ENCODE results near the gene CDX2. TPM values are rescaled to one million over a fixed set of nuclear protein-coding genes. Genes with fewer than 3 reads are reported as not detected.

The CDX2 gene
- total RNA-seq, 2 donors from 2014 or later, result 0.09 to 0.34 TPM

DNA sequence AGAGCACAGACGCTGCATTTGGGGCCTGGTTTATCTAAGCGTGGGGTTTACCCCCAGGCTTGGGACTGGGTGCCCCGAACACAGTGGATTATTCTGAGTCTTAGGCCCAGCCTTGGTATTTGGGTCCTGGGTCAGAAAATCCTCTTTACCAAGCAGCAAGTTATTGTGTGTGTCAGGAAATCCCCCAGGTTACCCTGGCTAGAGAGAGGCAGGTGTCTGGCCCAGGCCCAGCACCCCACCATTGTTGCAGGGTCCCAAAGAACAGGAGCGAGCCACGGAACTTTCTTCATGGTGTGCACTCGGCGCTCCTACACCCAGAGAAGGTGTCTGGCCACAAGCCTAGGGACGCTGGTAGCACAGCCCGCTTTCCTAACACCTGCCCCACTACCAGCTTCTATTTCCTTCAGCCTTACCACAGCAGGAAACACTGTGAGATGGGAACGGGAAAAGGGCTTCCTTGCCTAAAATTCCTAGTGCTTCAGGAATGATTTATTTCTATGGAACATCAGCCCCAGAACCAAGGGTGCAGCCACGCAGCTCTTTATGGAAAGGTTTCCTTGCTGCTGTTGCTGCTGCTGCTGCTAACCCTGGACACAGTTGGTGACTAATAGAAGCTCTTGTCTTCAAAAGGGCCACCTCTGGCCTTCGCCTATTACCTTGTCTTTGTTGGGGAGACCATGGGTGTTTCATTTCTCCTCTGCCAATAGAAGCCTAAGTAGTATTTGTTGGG, 7.4 kb upstream of the CDX2 start:
- Histone ChIP-seq H3K9me3 (no peaks in the 10 kb centered on the region), H3K4me3 (no peak overlapping the region), H3K4me1 (replicated peaks) (no peaks in the 10 kb centered on the region), H3K27ac (no peak overlapping the region), H3K27me3 (replicated peaks; ENCODE audit: insufficient read depth) (peaks cover 77% of the 10 kb centered on the region), H3K36me3 (no peaks in the 10 kb centered on the region)
- 37% methylated on average over 12 of the region's 12 CpGs for WGBS
- no peak for DNase-seq (ENCODE audit: low spot score)
- TF ChIP-seq CTCF (IDR thresholded peaks at IDR 0.05), result no peak
- TF ChIP-seq POLR2AphosphoS5 (IDR thresholded peaks at IDR 0.05), result no peak
- TF ChIP-seq POLR2A (IDR thresholded peaks at IDR 0.05), result no peak
- intact Hi-C loops (cut with DNase I), result loop anchor here (10.0 kb wide), 1 partner anchor 442 kb away; no protein-coding TSS in a partner anchor

DNA sequence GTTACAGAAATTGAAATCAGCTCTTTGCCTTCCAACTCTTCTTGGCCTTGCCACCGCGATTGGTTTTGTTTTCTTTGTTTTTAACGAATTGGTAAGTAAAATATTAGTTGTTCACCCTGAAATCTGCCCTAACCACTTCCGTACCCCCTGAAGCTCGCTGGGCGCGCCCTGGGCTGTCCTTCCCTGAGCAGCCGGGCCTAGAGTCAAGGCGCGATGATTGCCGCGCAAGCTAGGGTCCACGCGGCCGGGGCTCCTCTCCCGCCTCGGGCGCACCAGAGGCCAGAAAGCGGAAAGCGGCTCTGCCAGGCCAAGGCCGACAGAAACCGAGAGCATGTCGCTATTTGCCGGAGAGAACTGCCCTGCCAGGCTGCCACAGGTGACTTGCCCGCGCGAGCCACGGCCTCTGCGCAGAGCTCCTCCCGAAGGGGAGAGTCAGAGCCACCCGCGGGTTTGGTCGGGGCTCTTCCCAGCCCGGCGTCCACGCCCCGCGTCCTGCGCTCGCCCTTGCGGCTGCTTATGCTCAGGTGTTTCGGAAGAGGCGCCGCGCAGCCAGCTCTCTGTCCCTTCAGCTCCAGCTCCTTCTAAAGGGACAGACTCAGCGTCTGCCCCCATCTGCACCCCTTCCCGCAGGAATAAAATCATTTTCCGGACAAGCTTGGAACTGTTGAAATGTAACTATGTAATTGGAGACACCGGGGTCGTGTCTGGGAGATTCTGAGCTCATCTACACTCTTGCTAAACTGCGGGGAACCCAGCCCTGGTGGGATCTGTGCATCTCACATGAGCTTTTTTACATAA, 6.6 kb upstream of the CDX2 start:
- no peak for DNase-seq (ENCODE audit: low spot score)
- H3K27ac ChIP-seq, result no peak overlapping the region
- intact Hi-C loops (cut with DNase I), result loop anchor here (10.0 kb wide), 1 partner anchor 441 kb away; no protein-coding TSS in a partner anchor
- TF ChIP-seq POLR2A (IDR thresholded peaks at IDR 0.05), result no peak
- no peak for TF ChIP-seq POLR2AphosphoS5 (IDR thresholded peaks at IDR 0.05)
- TF ChIP-seq CTCF (IDR thresholded peaks at IDR 0.05), result no peak
- no peaks in the 10 kb centered on the region for H3K36me3 ChIP-seq
- H3K4me1 ChIP-seq (replicated peaks), result no peaks in the 10 kb centered on the region
- peaks cover 82% of the 10 kb centered on the region for H3K27me3 ChIP-seq (replicated peaks; ENCODE audit: insufficient read depth)
- no peak overlapping the region for H3K4me3 ChIP-seq
- 5% methylated on average over 46 of the region's 51 CpGs for WGBS
- no peaks in the 10 kb centered on the region for H3K9me3 ChIP-seq

GRCh38 chr13:27973961-27974662, 5.0 kb upstream of the CDX2 start:
- no peak for DNase-seq (ENCODE audit: low spot score)
- no peak overlapping the region for H3K27ac ChIP-seq
- TF ChIP-seq CTCF (IDR thresholded peaks at IDR 0.05), result no peak
- no peak for TF ChIP-seq POLR2AphosphoS5 (IDR thresholded peaks at IDR 0.05)
- TF ChIP-seq POLR2A (IDR thresholded peaks at IDR 0.05), result no peak
- WGBS, result 41% methylated on average over 7 of the region's 7 CpGs
- peaks cover 78% of the 10 kb centered on the region for H3K27me3 ChIP-seq (replicated peaks; ENCODE audit: insufficient read depth)
- H3K9me3 ChIP-seq, result no peaks in the 10 kb centered on the region
- no peaks in the 10 kb centered on the region for H3K4me1 ChIP-seq (replicated peaks)
- intact Hi-C loops (cut with DNase I), result loop anchor here (10.0 kb wide), 1 partner anchor 439 kb away; no protein-coding TSS in a partner anchor
- no peaks in the 10 kb centered on the region for H3K36me3 ChIP-seq
- H3K4me3 ChIP-seq, result no peak overlapping the region

DNA sequence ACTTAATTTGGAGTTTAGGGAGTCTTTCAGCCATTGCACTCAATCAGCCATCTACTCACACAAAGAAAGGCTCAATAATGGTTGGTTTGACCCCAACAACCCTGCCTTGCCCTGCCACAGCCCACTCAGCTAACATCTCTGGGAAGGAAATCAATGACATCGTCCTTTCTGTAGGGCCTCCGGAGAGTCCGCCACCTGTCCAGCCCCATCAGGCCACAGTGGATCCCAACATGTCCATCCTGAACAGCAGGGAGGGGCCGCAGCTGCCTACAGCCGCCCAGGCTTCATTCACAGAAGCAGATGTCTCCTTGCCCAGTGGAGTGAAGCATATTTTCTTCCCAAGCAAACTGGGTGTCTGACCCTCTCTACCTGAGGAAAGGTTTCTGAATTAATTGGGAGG, 4.2 kb upstream of the CDX2 start:
- H3K4me1 ChIP-seq (replicated peaks), result no peaks in the 10 kb centered on the region
- H3K27me3 ChIP-seq (replicated peaks; ENCODE audit: insufficient read depth), result peaks cover 73% of the 10 kb centered on the region
- H3K4me3 ChIP-seq, result no peak overlapping the region
- no peaks in the 10 kb centered on the region for H3K9me3 ChIP-seq
- WGBS, result 55% methylated on average over 5 of the region's 5 CpGs
- no peak overlapping the region for H3K27ac ChIP-seq
- H3K36me3 ChIP-seq, result no peaks in the 10 kb centered on the region
- no peak for TF ChIP-seq POLR2A (IDR thresholded peaks at IDR 0.05)
- no peak for TF ChIP-seq CTCF (IDR thresholded peaks at IDR 0.05)
- no peak for TF ChIP-seq POLR2AphosphoS5 (IDR thresholded peaks at IDR 0.05)
- no peak for DNase-seq (ENCODE audit: low spot score)
- intact Hi-C loops (cut with DNase I), result loop anchor here (10.0 kb wide), 1 partner anchor 438 kb away; no protein-coding TSS in a partner anchor
